ENCODE results near the gene FGF8.

GRCh38 chr10:101780187-101780817 lies 4.4 kb upstream of the FGF8 start:
- TF ChIP-seq POLR2A (IDR thresholded peaks at IDR 0.05; ENCODE audit: extremely low read depth, insufficient read length) (no peak), CTCF (IDR thresholded peaks at IDR 0.05; ENCODE audit: low read depth, low read length) (no peak)

Data from NB4 (cell line).